HepG2 (cell line): ENCODE results near the gene GJB2. TPM values are rescaled to one million over a fixed set of nuclear protein-coding genes. Genes with fewer than 3 reads are reported as not detected.

Source experiments
- ATAC-seq: fragments of 200-7000 bp; cut with Tn5 transposase; 3 replicates; pipeline ENCODE4 v1.9.1; 2020; ENCODE audit warnings: mild to moderate bottlenecking, moderate library complexity
- BruUV-seq: library from RNA; stranded (reverse); fragments of 400-500 nt; replicated peaks from 2 replicates; lab custom pipeline; 2021; lab: Mats Ljungman, UMichigan
- CTCF ChIA-PET: fragments of 300-600 bp; formaldehyde crosslinking; extraction: SDS; loops from one replicate; lab custom pipeline; 2021; ENCODE audit warnings: low total read pairs, inconsistent platforms, low intra/inter-chr PET ratio; lab: Yijun Ruan, JAX
- POLR2A ChIA-PET: fragments of 350-600 bp; sonication (Branson Sonifier 250); formaldehyde crosslinking; loops from one replicate; lab custom pipeline; 2020; ENCODE audit warnings: antibody characterized with exemption, inconsistent platforms; lab: Yijun Ruan, JAX
- DNase-seq: peaks from one replicate; pipeline ENCODE4 v3.0.0-alpha.2; 2015; ENCODE audit warnings: low spot score
- FAIRE-seq: peaks from 3 replicates; lab custom pipeline; 2011; peaks lifted over from hg19 to GRCh38; lab: Jason Lieb, UNC
- H2AFZ ChIP-seq: one replicate; pipeline ENCODE4 v1.6.1; 2011; ENCODE audit warnings: low read length, inconsistent platforms
- H3K27ac ChIP-seq: fragments of 300-600 bp; 3 replicates; pipeline ENCODE4 v1.8.0; 2011; ENCODE audit warnings: mixed run types, mild to moderate bottlenecking, mixed read lengths, low read length, inconsistent platforms; ENCODE audit not compliant: insufficient read depth; ENCODE audit errors: extremely low read length
- H3K27me3 ChIP-seq, 2 experiments: fragments of 200-600 bp in 1 of 2; 2 replicates in 1 of 2; 3 replicates in 1 of 2; pipeline versions ENCODE4 v1.6.0 to v1.8.0; 2011; ENCODE audit warnings: low read length in 2 of 2, mild to moderate bottlenecking in 2 of 2, moderate library complexity in 2 of 2, inconsistent platforms in 1 of 2; ENCODE audit not compliant: insufficient read depth in 2 of 2, control insufficient read depth in 1 of 2
- H3K36me3 ChIP-seq, 2 experiments: fragments of 200-600 bp in 1 of 2; replicated peaks in 1 of 2; 2 replicates in 1 of 2; 3 replicates in 1 of 2; pipeline versions ENCODE4 v1.5.1 to v1.8.0; 2011; ENCODE audit warnings: low read length in 2 of 2, inconsistent platforms in 1 of 2; ENCODE audit not compliant: insufficient read depth in 2 of 2, control insufficient read depth in 1 of 2
- H3K4me1 ChIP-seq: 2 replicates; pipeline ENCODE4 v1.5.1; 2012; ENCODE audit warnings: low read length, inconsistent platforms; ENCODE audit not compliant: insufficient read depth
- H3K4me2 ChIP-seq: 2 replicates; pipeline ENCODE4 v1.6.0; 2011; ENCODE audit warnings: low read depth, low read length, inconsistent platforms
- H3K4me3 ChIP-seq, 3 experiments: fragments of 200-600 bp in 1 of 3; sonication (generic), shearing (Covaris generic) in 1 of 3; replicated peaks in 1 of 3; 2 replicates each; pipeline ENCODE4 v1.5.1; 2011 to 2016; ENCODE audit warnings: low read length in 3 of 3, inconsistent platforms in 2 of 3, low read depth in 2 of 3, mild to moderate bottlenecking in 2 of 3, control low read depth in 1 of 3, mixed read lengths in 1 of 3; ENCODE audit not compliant: insufficient read depth in 1 of 3
- H3K79me2 ChIP-seq: one replicate; pipeline ENCODE4 v1.6.1; 2011; ENCODE audit warnings: low read length, inconsistent platforms; ENCODE audit not compliant: insufficient read depth
- H3K9ac ChIP-seq: 2 replicates; pipeline ENCODE4 v1.6.0; 2011; ENCODE audit warnings: mild to moderate bottlenecking, low read depth, low read length, inconsistent platforms; ENCODE audit not compliant: insufficient read depth
- H3K9me3 ChIP-seq: 2 replicates; pipeline ENCODE4 v1.5.1; 2012; ENCODE audit warnings: mild to moderate bottlenecking, low read length
- H4K20me1 ChIP-seq: 2 replicates; pipeline ENCODE4 v1.6.0; 2011; ENCODE audit warnings: inconsistent platforms, mild to moderate bottlenecking, low read length, moderate library complexity; ENCODE audit not compliant: insufficient read depth
- BCL6 ChIP-seq: IDR thresholded peaks from 2 replicates; pipeline ENCODE4 v1.6.1; 2016; ENCODE audit warnings: missing genetic modification reagents, missing compliant biosample characterization
- BRD4 ChIP-seq: sonication (generic); formaldehyde crosslinking; IDR thresholded peaks from 2 replicates; pipeline ENCODE4 v1.4.0; 2020; ENCODE audit warnings: missing genetic modification reagents
- CREM ChIP-seq, 2 experiments: sonication (generic) in 1 of 2; formaldehyde crosslinking in 1 of 2; IDR thresholded peaks; 2 replicates each; pipeline versions ENCODE4 v1.4.0 to v1.6.1; 2016 to 2020; ENCODE audit warnings: antibody characterized with exemption in 1 of 2, mild to moderate bottlenecking in 1 of 2, missing genetic modification reagents in 1 of 2
- FOSL1 ChIP-seq: sonication (generic); formaldehyde crosslinking; IDR thresholded peaks from 2 replicates; pipeline ENCODE4 v1.9.0; 2021; ENCODE audit warnings: missing genetic modification reagents, borderline replicate concordance
- GLMP ChIP-seq: sonication (generic); formaldehyde crosslinking; IDR thresholded peaks from 2 replicates; pipeline ENCODE4 v1.9.0; 2021; ENCODE audit warnings: missing genetic modification reagents, mild to moderate bottlenecking, borderline replicate concordance
- HOXA7 ChIP-seq: sonication (generic); formaldehyde crosslinking; IDR thresholded peaks from 2 replicates; pipeline ENCODE4 v1.8.1; 2022; ENCODE audit warnings: mild to moderate bottlenecking, missing genetic modification reagents, moderate library complexity
- NRL ChIP-seq: sonication (generic); formaldehyde crosslinking; IDR thresholded peaks from 2 replicates; pipeline ENCODE4 v1.5.0; 2020; ENCODE audit warnings: missing genetic modification reagents, mild to moderate bottlenecking, moderate library complexity, borderline replicate concordance
- TGIF2 ChIP-seq: IDR thresholded peaks from 2 replicates; pipeline ENCODE4 v1.6.1; 2016; ENCODE audit warnings: control low read depth, missing compliant biosample characterization
- ZBTB33 ChIP-seq: sonication (generic); formaldehyde crosslinking; IDR thresholded peaks from 2 replicates; pipeline ENCODE4 v1.4.0; 2020; ENCODE audit warnings: missing genetic modification reagents
- ZFP37 ChIP-seq: sonication (generic); formaldehyde crosslinking; IDR thresholded peaks from 2 replicates; pipeline ENCODE4 v1.4.0; 2020; ENCODE audit warnings: missing genetic modification reagents, borderline replicate concordance
- ZNF230 ChIP-seq: sonication (generic); formaldehyde crosslinking; IDR thresholded peaks from 2 replicates; pipeline ENCODE4 v1.4.0; 2020; ENCODE audit warnings: mild to moderate bottlenecking, missing genetic modification reagents
- ZNF432 ChIP-seq: sonication (generic); formaldehyde crosslinking; IDR thresholded peaks from 2 replicates; pipeline ENCODE4 v1.5.0; 2020; ENCODE audit warnings: missing genetic modification reagents, mild to moderate bottlenecking, borderline replicate concordance
- ZNF468 ChIP-seq: sonication (generic); formaldehyde crosslinking; IDR thresholded peaks from 2 replicates; pipeline ENCODE4 v1.8.0; 2022; ENCODE audit warnings: mild to moderate bottlenecking, moderate library complexity, missing genetic modification reagents
- WGBS: methylation state at CpG from one replicate; pipeline ENCODE4 v1.1.6; 2017; ENCODE audit warnings: low lambda C conversion rate; 5-methylcytosine and 5-hydroxymethylcytosine counted together
- in situ Hi-C: cut with HindIII; loops from 2 replicates; pipeline ENCODE4 v1.10.0; 2017; ENCODE audit warnings: low pct_unique_long_range_greater_than_20kb; ENCODE audit not compliant: extremely low pct_ligation_motif_present
- intact Hi-C: fragments of 100-400 bp; cut with micrococcal nuclease; formaldehyde crosslinking; loops from one replicate; pipeline ENCODE4 v1.10.0; 2022; ENCODE audit not compliant: unreplicated experiment
- polyA plus RNA-seq, 8 experiments: library from polyadenylated mRNA; depleted of rRNA in 3 of 8; stranded (reverse) in 7 of 8; unstranded in 1 of 8; fragments of >200 nt; fragmentation: Illumina TruSeq in 4 of 8; extraction: Trizol in 4 of 8; gene quantifications; 2 replicates each; pipeline versions ENCODE4 v1.2.1 to v1.2.3, GENCODE V29; 2011 to 2016; ENCODE audit warnings: low read depth in 4 of 8, missing spikeins in 1 of 8, mixed read lengths in 1 of 8; ENCODE audit not compliant: insufficient read depth in 1 of 8
- total RNA-seq, 5 experiments: library from RNA; depleted of rRNA; stranded (reverse); fragments of >200 nt; fragmentation: Illumina TruSeq; extraction: Trizol; gene quantifications; 2 replicates each; pipeline ENCODE4 v1.2.3, GENCODE V29; 2016; ENCODE audit warnings: low read depth in 1 of 5
- TF ChIP-seq, protein P1 (sequence below): IDR thresholded peaks from 2 replicates; pipeline ENCODE4 v1.6.1; 2016; ENCODE audit warnings: missing biosample characterization, missing genetic modification reagents, low read depth
- TF ChIP-seq, protein P2 (sequence below): sonication (generic); formaldehyde crosslinking; conservative IDR thresholded peaks from 2 replicates; pipeline ENCODE4 v1.4.0; 2020; ENCODE audit warnings: mild to moderate bottlenecking, missing genetic modification reagents, moderate library complexity
- TF ChIP-seq, protein P3 (sequence below): sonication (generic); formaldehyde crosslinking; IDR thresholded peaks from 2 replicates; pipeline ENCODE4 v1.8.1; 2022; ENCODE audit warnings: mild to moderate bottlenecking, missing genetic modification reagents

GJB2 gene
- total and polyA plus RNA-seq, 2 of the 13 experiments (the other 11 are each of a cell fraction or from before 2014, with no cell fraction given) = 0.15 to 0.18 TPM

DNA sequence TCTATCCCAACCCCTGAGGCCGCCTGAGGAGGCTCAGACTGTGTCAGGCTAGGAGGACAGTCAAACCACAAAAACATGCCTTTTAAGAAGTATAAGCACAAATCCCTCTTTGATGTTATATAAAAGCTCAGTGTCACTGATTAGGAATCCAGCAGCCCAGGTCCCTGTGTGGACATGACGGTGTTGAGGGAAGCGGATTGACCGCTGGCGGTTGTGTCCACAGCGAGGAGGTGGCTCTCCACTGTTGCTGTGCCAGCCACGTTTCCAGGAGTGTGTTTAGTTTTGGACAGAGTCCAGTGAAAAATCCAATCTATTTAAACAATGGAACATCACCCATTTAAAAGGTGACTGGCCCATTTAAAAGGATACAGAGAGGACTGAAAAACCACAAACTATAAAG is 24.3 kb downstream of the GJB2 start:
- no peaks in the 10 kb centered on the region for H4K20me1 ChIP-seq
- no peak for ATAC-seq
- no TSS peak for BruUV-seq
- no peaks in the 10 kb centered on the region for H3K9me3 ChIP-seq
- H2AFZ ChIP-seq = no peak overlapping the region
- H3K36me3 ChIP-seq = no peaks in the 10 kb centered on the region
- peaks cover 6% of the 10 kb centered on the region for H3K4me1 ChIP-seq
- no peak overlapping the region for H3K4me3 ChIP-seq
- POLR2A ChIA-PET = no interaction called here
- no peak for TF ChIP-seq ZBTB33 (CRISPR knock-in tag)
- TF ChIP-seq GLMP = no peak
- no peak for TF ChIP-seq ZNF468 (CRISPR knock-in tag)
- TF ChIP-seq ZNF230 = no peak
- TF ChIP-seq TGIF2 (CRISPR knock-in tag) = no peak
- no peak for TF ChIP-seq HOXA7 (CRISPR knock-in tag)
- TF ChIP-seq, protein P1, sequence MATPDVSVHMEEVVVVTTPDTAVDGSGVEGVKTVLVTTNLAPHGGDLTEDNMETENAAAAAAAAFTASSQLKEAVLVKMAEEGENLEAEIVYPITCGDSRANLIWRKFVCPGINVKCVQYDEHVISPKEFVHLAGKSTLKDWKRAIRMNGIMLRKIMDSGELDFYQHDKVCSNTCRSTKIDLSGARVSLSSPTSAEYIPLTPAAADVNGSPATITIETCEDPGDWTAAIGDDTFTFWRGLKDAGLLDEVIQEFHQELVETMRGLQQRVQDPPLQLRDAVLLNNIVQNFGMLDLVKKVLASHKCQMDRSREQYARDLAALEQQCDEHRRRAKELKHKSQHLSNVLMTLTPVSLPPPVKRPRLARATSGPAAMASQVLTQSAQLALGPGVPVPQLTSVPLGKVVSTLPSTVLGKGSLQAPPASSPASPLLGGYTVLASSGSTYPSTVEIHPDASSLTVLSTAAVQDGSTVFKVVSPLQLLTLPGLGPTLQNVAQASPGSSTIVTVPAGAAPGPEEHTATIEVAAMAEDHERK (CRISPR knock-in tag) = no peak
- TF ChIP-seq, protein P2, sequence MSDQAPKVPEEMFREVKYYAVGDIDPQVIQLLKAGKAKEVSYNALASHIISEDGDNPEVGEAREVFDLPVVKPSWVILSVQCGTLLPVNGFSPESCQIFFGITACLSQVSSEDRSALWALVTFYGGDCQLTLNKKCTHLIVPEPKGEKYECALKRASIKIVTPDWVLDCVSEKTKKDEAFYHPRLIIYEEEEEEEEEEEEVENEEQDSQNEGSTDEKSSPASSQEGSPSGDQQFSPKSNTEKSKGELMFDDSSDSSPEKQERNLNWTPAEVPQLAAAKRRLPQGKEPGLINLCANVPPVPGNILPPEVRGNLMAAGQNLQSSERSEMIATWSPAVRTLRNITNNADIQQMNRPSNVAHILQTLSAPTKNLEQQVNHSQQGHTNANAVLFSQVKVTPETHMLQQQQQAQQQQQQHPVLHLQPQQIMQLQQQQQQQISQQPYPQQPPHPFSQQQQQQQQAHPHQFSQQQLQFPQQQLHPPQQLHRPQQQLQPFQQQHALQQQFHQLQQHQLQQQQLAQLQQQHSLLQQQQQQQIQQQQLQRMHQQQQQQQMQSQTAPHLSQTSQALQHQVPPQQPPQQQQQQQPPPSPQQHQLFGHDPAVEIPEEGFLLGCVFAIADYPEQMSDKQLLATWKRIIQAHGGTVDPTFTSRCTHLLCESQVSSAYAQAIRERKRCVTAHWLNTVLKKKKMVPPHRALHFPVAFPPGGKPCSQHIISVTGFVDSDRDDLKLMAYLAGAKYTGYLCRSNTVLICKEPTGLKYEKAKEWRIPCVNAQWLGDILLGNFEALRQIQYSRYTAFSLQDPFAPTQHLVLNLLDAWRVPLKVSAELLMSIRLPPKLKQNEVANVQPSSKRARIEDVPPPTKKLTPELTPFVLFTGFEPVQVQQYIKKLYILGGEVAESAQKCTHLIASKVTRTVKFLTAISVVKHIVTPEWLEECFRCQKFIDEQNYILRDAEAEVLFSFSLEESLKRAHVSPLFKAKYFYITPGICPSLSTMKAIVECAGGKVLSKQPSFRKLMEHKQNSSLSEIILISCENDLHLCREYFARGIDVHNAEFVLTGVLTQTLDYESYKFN = no peak
- no peak for TF ChIP-seq BRD4
- no peak for TF ChIP-seq ZFP37 (CRISPR knock-in tag)
- TF ChIP-seq BCL6 = no peak
- TF ChIP-seq NRL (CRISPR knock-in tag) = no peak
- no peak for TF ChIP-seq ZNF432 (CRISPR knock-in tag)
- no peak for TF ChIP-seq FOSL1 (CRISPR knock-in tag)
- TF ChIP-seq CREM (IDR thresholded peaks at IDR 0.05) = no peak
- TF ChIP-seq CREM (CRISPR knock-in tag; IDR thresholded peaks at IDR 0.05) = no peak
- TF ChIP-seq, protein P3, sequence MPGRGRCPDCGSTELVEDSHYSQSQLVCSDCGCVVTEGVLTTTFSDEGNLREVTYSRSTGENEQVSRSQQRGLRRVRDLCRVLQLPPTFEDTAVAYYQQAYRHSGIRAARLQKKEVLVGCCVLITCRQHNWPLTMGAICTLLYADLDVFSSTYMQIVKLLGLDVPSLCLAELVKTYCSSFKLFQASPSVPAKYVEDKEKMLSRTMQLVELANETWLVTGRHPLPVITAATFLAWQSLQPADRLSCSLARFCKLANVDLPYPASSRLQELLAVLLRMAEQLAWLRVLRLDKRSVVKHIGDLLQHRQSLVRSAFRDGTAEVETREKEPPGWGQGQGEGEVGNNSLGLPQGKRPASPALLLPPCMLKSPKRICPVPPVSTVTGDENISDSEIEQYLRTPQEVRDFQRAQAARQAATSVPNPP = no peak
- 8% methylated on average over 7 of the region's 7 CpGs for WGBS
- DNase-seq = no peak
- no peaks in the 10 kb centered on the region for H3K79me2 ChIP-seq
- intact Hi-C loops (no loop called here), in situ Hi-C loops (no loop called here)
- no peak overlapping the region for H3K27ac ChIP-seq
- CTCF ChIA-PET = no interaction called here
- no peak overlapping the region for H3K9ac ChIP-seq
- no peak for FAIRE-seq
- peaks cover 1 to 44% of the 10 kb centered on the region in 2 experiments; a peak in 4 of 5 replicates for H3K27me3 ChIP-seq
- no peak overlapping the region for H3K4me2 ChIP-seq
